Left lung (tissue), 10 donors: ENCODE data around the gene VWA5B2. TPM values are rescaled to one million over a fixed set of nuclear protein-coding genes. Genes with fewer than 3 reads are reported as not detected.

Experiments
- ATAC-seq: fragments of 200-7000 bp; cut with Tn5 transposase; one replicate; pipeline ENCODE4 v1.9.1; 2020; ENCODE audit warnings: moderate library complexity
- DNase-seq, 4 donors: peaks; one replicate each; pipeline ENCODE4 v3.0.0-alpha.2; 2013 to 2020
- H3K27ac ChIP-seq, 2 donors: fragments of 200-600 bp; sonication (generic) in 1 of 2; one replicate each; pipeline versions ENCODE4 v1.5.0 to v1.8.0; 2020 to 2021
- H3K27me3 ChIP-seq, 2 donors: fragments of 200-600 bp; sonication (generic) in 1 of 2; one replicate each; pipeline versions ENCODE4 v1.5.0 to v1.8.0; 2020 to 2021
- H3K36me3 ChIP-seq, 2 donors: fragments of 200-600 bp; sonication (generic) in 1 of 2; one replicate each; pipeline versions ENCODE4 v1.5.0 to v1.8.0; 2020 to 2021
- H3K4me1 ChIP-seq, 2 donors: fragments of 200-600 bp; one replicate each; pipeline ENCODE4 v1.8.0; 2021
- H3K4me3 ChIP-seq, 2 donors: fragments of 200-600 bp; sonication (generic) in 1 of 2; one replicate each; pipeline versions ENCODE4 v1.5.0 to v1.8.0; 2020 to 2021; ENCODE audit warnings: mild to moderate bottlenecking in 1 of 2
- H3K9me3 ChIP-seq, 2 donors: fragments of 200-600 bp; sonication (generic) in 1 of 2; one replicate each; pipeline versions ENCODE4 v1.5.0 to v1.8.0; 2020 to 2021
- intact Hi-C, 2 donors: fragments of 100-400 bp; cut with DNase I; formaldehyde crosslinking; loops; one replicate each; pipeline versions ENCODE4 v1.11.2 to v1.14.2; 2022
- polyA plus RNA-seq, 6 donors: library from polyadenylated mRNA; unstranded; fragments of 120-200 nt; gene quantifications; one replicate each; pipeline ENCODE4 v1.2.1, GENCODE V29; 2013; ENCODE audit not compliant: insufficient read length in 6 of 6
- total RNA-seq, 2 donors: library from RNA; stranded (reverse); fragmentation: NEBNext Ultra II Directional; extraction: Animal tissue kit (Norgen Biotek cat#: 25700); gene quantifications; one replicate each; pipeline ENCODE4 v1.2.1, GENCODE V29; 2021
- TF ChIP-seq, protein P1 (sequence below), 2 donors: fragments of 200-600 bp; sonication (generic) in 1 of 2; IDR thresholded peaks; one replicate each; pipeline versions ENCODE4 v1.5.0 to v1.8.0; 2021; ENCODE audit warnings: antibody characterized with exemption in 2 of 2
- donor health status: DM: no; HTN: yes; CAD: no.
- donor health status: DM: no; HTN: no; CAD: no.

VWA5B2 gene
- total and polyA plus RNA-seq, 8 donors, result 0.31 to 2.4 (median 1.4) TPM; not detected in 1

- DNase-seq (no peak), ATAC-seq (no peak)
- Histone ChIP-seq H3K27me3 (no peaks in the 10 kb centered on the region), H3K36me3 (peaks cover 11 to 73% of the 10 kb centered on the region in 2 donors), H3K4me3 (peak overlapping the region in 1 of 2 donors; percentile 89), H3K9me3 (no peaks in the 10 kb centered on the region), H3K27ac (peak overlapping the region in 1 of 2 donors; percentile 87), H3K4me1 (peaks cover 12 to 44% of the 10 kb centered on the region in 2 donors)
- TF ChIP-seq, protein P1, sequence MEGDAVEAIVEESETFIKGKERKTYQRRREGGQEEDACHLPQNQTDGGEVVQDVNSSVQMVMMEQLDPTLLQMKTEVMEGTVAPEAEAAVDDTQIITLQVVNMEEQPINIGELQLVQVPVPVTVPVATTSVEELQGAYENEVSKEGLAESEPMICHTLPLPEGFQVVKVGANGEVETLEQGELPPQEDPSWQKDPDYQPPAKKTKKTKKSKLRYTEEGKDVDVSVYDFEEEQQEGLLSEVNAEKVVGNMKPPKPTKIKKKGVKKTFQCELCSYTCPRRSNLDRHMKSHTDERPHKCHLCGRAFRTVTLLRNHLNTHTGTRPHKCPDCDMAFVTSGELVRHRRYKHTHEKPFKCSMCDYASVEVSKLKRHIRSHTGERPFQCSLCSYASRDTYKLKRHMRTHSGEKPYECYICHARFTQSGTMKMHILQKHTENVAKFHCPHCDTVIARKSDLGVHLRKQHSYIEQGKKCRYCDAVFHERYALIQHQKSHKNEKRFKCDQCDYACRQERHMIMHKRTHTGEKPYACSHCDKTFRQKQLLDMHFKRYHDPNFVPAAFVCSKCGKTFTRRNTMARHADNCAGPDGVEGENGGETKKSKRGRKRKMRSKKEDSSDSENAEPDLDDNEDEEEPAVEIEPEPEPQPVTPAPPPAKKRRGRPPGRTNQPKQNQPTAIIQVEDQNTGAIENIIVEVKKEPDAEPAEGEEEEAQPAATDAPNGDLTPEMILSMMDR (IDR thresholded peaks at IDR 0.05), result no peak
- intact Hi-C loops, result no loop called here
Measured at GRCh38 chr3:184184546-184185230, 44.7 kb upstream of the VWA5B2 start.

DNA sequence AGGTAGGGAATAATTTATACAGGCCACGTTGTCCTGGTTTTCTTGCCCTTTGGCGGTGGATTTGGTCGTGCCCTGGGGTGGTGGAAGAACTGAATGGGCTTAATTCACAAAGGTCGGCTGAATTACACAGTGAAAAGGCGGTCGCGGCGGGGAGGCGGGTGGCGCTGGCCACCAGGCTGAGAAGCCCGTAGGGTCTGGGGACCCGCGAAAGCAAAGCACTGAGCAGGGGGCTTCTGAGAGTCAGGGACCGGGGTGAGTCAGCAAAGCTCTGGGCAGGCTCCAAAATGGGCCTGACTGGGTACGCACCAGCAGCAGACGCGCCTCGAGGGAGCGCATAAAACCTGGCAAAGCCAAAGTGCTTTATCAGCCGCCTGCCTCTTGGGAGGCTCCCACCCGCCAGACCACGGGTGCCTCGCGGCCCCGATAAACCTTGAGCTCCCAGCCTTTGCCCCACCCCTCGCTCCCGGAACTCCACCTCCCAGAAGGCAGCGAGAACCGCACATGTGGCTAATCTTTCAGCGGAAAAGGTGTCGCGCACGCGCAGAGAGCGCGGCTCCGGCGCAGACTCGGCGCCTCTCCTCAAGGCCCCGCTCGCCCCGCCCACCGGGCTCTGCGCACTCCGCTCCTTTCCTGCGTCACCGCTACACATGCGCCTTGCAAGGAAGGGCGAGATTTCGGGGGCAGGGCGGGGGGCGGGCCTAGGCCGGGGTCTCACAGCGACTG, 43.8 kb upstream of the VWA5B2 start:
- TF ChIP-seq, protein P1 (IDR thresholded peaks at IDR 0.05), result no peak
- H3K36me3 ChIP-seq, result peaks cover 5 to 73% of the 10 kb centered on the region in 2 donors
- ATAC-seq, result peak; percentile 99
- no peaks in the 10 kb centered on the region for H3K27me3 ChIP-seq
- intact Hi-C loops, result no loop called here
- peak overlapping the region; percentile 75 to 87 for H3K27ac ChIP-seq
- H3K4me1 ChIP-seq, result peaks cover 12 to 36% of the 10 kb centered on the region in 2 donors
- no peaks in the 10 kb centered on the region for H3K9me3 ChIP-seq
- peak; percentile 99 to 100 (median 100) for DNase-seq
- H3K4me3 ChIP-seq, result peak overlapping the region; percentile 82 to 89

DNA sequence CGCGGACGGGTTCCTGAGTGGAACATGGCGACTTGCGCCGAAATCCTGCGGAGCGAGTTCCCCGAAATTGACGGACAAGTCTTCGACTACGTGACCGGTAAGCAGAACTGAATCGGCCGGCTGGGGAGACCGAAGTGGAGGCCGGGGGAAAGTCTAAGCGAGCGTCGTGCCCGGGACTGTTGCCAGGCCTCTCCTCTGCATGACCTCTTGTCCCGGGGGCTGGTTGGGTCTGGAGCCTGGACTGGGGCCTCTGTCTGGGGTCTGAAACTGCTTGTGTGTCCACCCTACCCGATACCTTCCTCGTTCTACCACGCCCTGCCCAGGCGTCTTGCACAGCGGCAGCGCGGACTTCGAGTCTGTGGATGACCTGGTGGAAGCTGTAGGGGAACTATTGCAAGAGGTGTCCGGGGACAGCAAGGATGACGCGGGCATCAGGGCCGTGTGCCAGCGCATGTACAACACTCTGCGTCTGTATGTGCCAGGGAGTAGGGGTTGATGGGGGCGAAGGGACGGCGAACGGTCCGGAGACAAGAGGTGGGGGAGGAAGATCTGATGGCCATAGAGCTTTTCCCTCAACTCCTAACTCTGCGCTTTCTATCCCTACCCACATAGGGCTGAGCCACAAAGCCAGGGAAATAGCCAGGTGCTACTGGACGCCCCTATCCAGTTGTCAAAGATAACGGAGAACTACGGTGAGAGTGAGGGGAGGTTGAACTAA, 43.0 kb upstream of the VWA5B2 start, which contains the start of gene ABCF3:
Gene ABCF3 (plus strand): TSS at position 16 of the 718 bp plus-strand sequence. CDS start 9 bp downstream, at position 25.
- TF ChIP-seq, protein P1 (IDR thresholded peaks at IDR 0.05), result no peak
- intact Hi-C loops, result no loop called here
- peak; percentile 35 for ATAC-seq

GRCh38 chr3:184186902-184187207, 42.5 kb upstream of the VWA5B2 start:
- H3K9me3 ChIP-seq, result no peaks in the 10 kb centered on the region
- H3K4me3 ChIP-seq, result peak overlapping the region; percentile 82 to 89
- intact Hi-C loops, result no loop called here
- H3K27me3 ChIP-seq, result no peaks in the 10 kb centered on the region
- H3K36me3 ChIP-seq, result peaks cover 5 to 73% of the 10 kb centered on the region in 2 donors
- H3K4me1 ChIP-seq, result peaks cover 12 to 35% of the 10 kb centered on the region in 2 donors
- no peak for DNase-seq
- TF ChIP-seq, protein P1 (IDR thresholded peaks at IDR 0.05), result no peak
- ATAC-seq, result no peak
- peak overlapping the region in 1 of 2 donors; percentile 87 for H3K27ac ChIP-seq

More for the DNA sequence above, 43.0 kb upstream of the VWA5B2 start, which contains the start of gene ABCF3:
- peaks cover 12 to 35% of the 10 kb centered on the region in 2 donors for H3K4me1 ChIP-seq
- H3K4me3 ChIP-seq, result peak within 1 kb of the TSS; percentile 82 to 89
- no peaks in the 10 kb centered on the region for H3K9me3 ChIP-seq
- peaks cover 5 to 73% of the 10 kb centered on the region in 2 donors for H3K36me3 ChIP-seq
- H3K27me3 ChIP-seq, result no peaks in the 10 kb centered on the region
- DNase-seq, result peak in 2 of 4 donors; percentile 36 to 86
- peak within 1 kb of the TSS; percentile 75 to 87 for H3K27ac ChIP-seq
